ENCODE measurements around the gene ACD. TPM values are rescaled to one million over a fixed set of nuclear protein-coding genes. Genes with fewer than 3 reads are reported as not detected.

Gene ACD
- total RNA-seq, 2 donors from 2014 or later, result 16.9 to 20.4 TPM

- no peaks in the 10 kb centered on the region for H3K36me3 ChIP-seq
- no peak for DNase-seq (ENCODE audit: low spot score)
- H3K4me1 ChIP-seq (ENCODE audit: control insufficient read depth in 1 of 2, low read depth in 2 of 2), result peaks cover 5 to 16% of the 10 kb centered on the region in 2 donors
- no peaks in the 10 kb centered on the region for H3K9me3 ChIP-seq
- H3K27ac ChIP-seq, result no peak overlapping the region
- peaks cover 6% of the 10 kb centered on the region for H3K27me3 ChIP-seq (replicated peaks; ENCODE audit: insufficient read depth)
- no peak overlapping the region for H3K4me3 ChIP-seq
- ATAC-seq (ENCODE audit: insufficient number of reproducible peaks, low FRiP score, low read depth), result no peak
- TF ChIP-seq, protein P1, sequence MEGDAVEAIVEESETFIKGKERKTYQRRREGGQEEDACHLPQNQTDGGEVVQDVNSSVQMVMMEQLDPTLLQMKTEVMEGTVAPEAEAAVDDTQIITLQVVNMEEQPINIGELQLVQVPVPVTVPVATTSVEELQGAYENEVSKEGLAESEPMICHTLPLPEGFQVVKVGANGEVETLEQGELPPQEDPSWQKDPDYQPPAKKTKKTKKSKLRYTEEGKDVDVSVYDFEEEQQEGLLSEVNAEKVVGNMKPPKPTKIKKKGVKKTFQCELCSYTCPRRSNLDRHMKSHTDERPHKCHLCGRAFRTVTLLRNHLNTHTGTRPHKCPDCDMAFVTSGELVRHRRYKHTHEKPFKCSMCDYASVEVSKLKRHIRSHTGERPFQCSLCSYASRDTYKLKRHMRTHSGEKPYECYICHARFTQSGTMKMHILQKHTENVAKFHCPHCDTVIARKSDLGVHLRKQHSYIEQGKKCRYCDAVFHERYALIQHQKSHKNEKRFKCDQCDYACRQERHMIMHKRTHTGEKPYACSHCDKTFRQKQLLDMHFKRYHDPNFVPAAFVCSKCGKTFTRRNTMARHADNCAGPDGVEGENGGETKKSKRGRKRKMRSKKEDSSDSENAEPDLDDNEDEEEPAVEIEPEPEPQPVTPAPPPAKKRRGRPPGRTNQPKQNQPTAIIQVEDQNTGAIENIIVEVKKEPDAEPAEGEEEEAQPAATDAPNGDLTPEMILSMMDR (IDR thresholded peaks at IDR 0.05), result no peak
These were observed 9.0 kb downstream of the ACD start for GRCh38 chr16:67651039-67651438.

- ATAC-seq (ENCODE audit: insufficient number of reproducible peaks, low FRiP score, low read depth), result no peak
- peaks cover 5 to 16% of the 10 kb centered on the region in 2 donors for H3K4me1 ChIP-seq (ENCODE audit: control insufficient read depth in 1 of 2, low read depth in 2 of 2)
- H3K9me3 ChIP-seq, result no peaks in the 10 kb centered on the region
- H3K4me3 ChIP-seq, result no peak overlapping the region
- no peak for DNase-seq (ENCODE audit: low spot score)
- TF ChIP-seq, protein P1 (IDR thresholded peaks at IDR 0.05), result no peak
- no peaks in the 10 kb centered on the region for H3K36me3 ChIP-seq
- H3K27ac ChIP-seq, result no peak overlapping the region
- peaks cover 6% of the 10 kb centered on the region for H3K27me3 ChIP-seq (replicated peaks; ENCODE audit: insufficient read depth)
These were observed 10.0 kb downstream of the ACD start for GRCh38 chr16:67650023-67650422.

- peaks cover 5 to 16% of the 10 kb centered on the region in 2 donors for H3K4me1 ChIP-seq (ENCODE audit: control insufficient read depth in 1 of 2, low read depth in 2 of 2)
- H3K27me3 ChIP-seq (replicated peaks; ENCODE audit: insufficient read depth), result peaks cover 6% of the 10 kb centered on the region
- ATAC-seq (ENCODE audit: insufficient number of reproducible peaks, low FRiP score, low read depth) (no peak), DNase-seq (ENCODE audit: low spot score) (no peak)
- H3K27ac ChIP-seq, result no peak overlapping the region
- H3K4me3 ChIP-seq, result peak overlapping the region; percentile 29
- no peaks in the 10 kb centered on the region for H3K36me3 ChIP-seq
- H3K9me3 ChIP-seq, result no peaks in the 10 kb centered on the region
- TF ChIP-seq, protein P1 (IDR thresholded peaks at IDR 0.05), result no peak
These were observed 10.5 kb downstream of the ACD start for GRCh38 chr16:67649494-67649931.

GRCh38 chr16:67648764-67649407, 11.2 kb downstream of the ACD start:
- TF ChIP-seq, protein P1 (IDR thresholded peaks at IDR 0.05), result no peak
- ATAC-seq (ENCODE audit: insufficient number of reproducible peaks, low FRiP score, low read depth), result no peak
- Histone ChIP-seq H3K27me3 (replicated peaks; ENCODE audit: insufficient read depth) (peaks cover 6% of the 10 kb centered on the region), H3K36me3 (no peaks in the 10 kb centered on the region), H3K27ac (no peak overlapping the region), H3K4me3 (peak overlapping the region; percentile 29), H3K4me1 (ENCODE audit: control insufficient read depth in 1 of 2, low read depth in 2 of 2) (peaks cover 5 to 16% of the 10 kb centered on the region in 2 donors), H3K9me3 (no peaks in the 10 kb centered on the region)
- DNase-seq (ENCODE audit: low spot score), result no peak

DNA sequence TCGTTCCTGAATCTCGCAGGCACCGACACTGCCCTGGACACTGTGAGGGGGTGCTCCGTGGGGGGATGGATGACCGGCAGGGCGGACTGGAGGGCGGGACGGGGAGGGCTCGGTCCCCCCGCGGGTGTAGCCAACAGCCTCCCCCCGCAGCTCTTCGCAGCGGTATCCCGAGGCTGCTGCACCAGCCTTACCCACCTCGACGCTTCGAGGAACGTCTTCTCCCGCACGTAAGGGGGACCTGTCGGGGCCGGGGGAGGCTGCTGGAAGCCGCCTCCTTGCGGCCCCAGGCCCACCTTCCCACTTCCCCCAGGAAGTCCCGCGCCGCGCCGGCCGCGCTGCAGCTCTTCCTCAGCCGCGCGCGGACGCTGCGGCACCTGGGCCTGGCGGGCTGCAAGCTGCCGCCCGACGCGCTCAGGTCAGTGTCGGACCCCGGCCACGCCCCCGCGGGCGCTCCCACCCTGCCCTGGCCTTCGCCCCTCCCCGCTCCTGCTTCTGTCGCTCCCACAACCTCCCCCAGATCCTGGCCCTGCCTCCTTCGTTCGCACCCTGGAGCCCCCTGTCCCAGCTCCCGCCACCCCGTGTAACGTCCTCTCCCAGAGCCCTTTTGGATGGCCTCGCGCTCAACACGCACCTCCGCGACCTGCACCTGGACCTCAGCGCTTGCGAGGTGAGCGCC, 11.8 kb downstream of the ACD start:
- H3K4me3 ChIP-seq, result no peak overlapping the region
- H3K4me1 ChIP-seq (ENCODE audit: control insufficient read depth in 1 of 2, low read depth in 2 of 2), result peaks cover 1 to 10% of the 10 kb centered on the region in 2 donors
- TF ChIP-seq, protein P1 (IDR thresholded peaks at IDR 0.05), result no peak
- ATAC-seq (ENCODE audit: insufficient number of reproducible peaks, low FRiP score, low read depth), result no peak
- DNase-seq (ENCODE audit: low spot score), result no peak
- peaks cover 6% of the 10 kb centered on the region for H3K27me3 ChIP-seq (replicated peaks; ENCODE audit: insufficient read depth)
- no peaks in the 10 kb centered on the region for H3K9me3 ChIP-seq
- no peak overlapping the region for H3K27ac ChIP-seq
- H3K36me3 ChIP-seq, result no peaks in the 10 kb centered on the region

Measured in thoracic aorta (tissue), 2 donors.